H9 (cell line): ENCODE data around the gene ADGRD1. TPM values are rescaled to one million over a fixed set of nuclear protein-coding genes. Genes with fewer than 3 reads are reported as not detected.

Source experiments
- DNase-seq: peaks from one replicate; pipeline ENCODE4 v3.0.0-alpha.2; 2017
- H2AFZ ChIP-seq: one replicate; pipeline ENCODE4 v1.6.1; 2013; ENCODE audit warnings: mild to moderate bottlenecking, low read length, control low read depth, moderate library complexity
- H2AK5ac ChIP-seq: 2 replicates; pipeline ENCODE4 v1.6.1; 2013; ENCODE audit warnings: low read length, control low read depth, mixed read lengths; ENCODE audit not compliant: insufficient read length
- H2BK120ac ChIP-seq: one replicate; pipeline ENCODE4 v1.6.1; 2013; ENCODE audit warnings: low read depth, mild to moderate bottlenecking, low read length, control low read depth, inconsistent platforms; ENCODE audit not compliant: poor library complexity, severe bottlenecking
- H2BK12ac ChIP-seq: 2 replicates; pipeline ENCODE4 v1.6.1; 2013; ENCODE audit warnings: low read length, control low read depth, mixed read lengths, low read depth; ENCODE audit not compliant: insufficient read length
- H2BK15ac ChIP-seq: 2 replicates; pipeline ENCODE4 v1.6.1; 2013; ENCODE audit warnings: low read depth, low read length, control low read depth
- H2BK20ac ChIP-seq: one replicate; pipeline ENCODE4 v1.6.1; 2013; ENCODE audit warnings: low read depth, mild to moderate bottlenecking, low read length, control low read depth, inconsistent platforms; ENCODE audit not compliant: poor library complexity, severe bottlenecking
- H2BK5ac ChIP-seq: 2 replicates; pipeline ENCODE4 v1.6.1; 2013; ENCODE audit warnings: low read length, control low read depth, mixed read lengths; ENCODE audit not compliant: insufficient read length
- H3K14ac ChIP-seq: 2 replicates; pipeline ENCODE4 v1.6.1; 2013; ENCODE audit warnings: low read length, control low read depth; ENCODE audit not compliant: insufficient read depth
- H3K18ac ChIP-seq: 2 replicates; pipeline ENCODE4 v1.6.1; 2013; ENCODE audit warnings: low read depth, mild to moderate bottlenecking, mixed read lengths, low read length, control low read depth; ENCODE audit not compliant: insufficient read length
- H3K23ac ChIP-seq: 2 replicates; pipeline ENCODE4 v1.6.1; 2013; ENCODE audit warnings: low read length, control low read depth, mixed read lengths, low read depth; ENCODE audit not compliant: insufficient read length
- H3K23me2 ChIP-seq: 2 replicates; pipeline ENCODE4 v1.6.1; 2013; ENCODE audit warnings: low read depth, mild to moderate bottlenecking, mixed read lengths, low read length, control low read depth; ENCODE audit not compliant: insufficient read length, poor library complexity, severe bottlenecking
- H3K27ac ChIP-seq: 2 replicates; pipeline ENCODE4 v1.5.1; 2013; ENCODE audit warnings: low read length, control low read depth, mixed read lengths, low read depth; ENCODE audit not compliant: insufficient read length
- H3K27me3 ChIP-seq: 2 replicates; pipeline ENCODE4 v1.6.1; 2013; ENCODE audit warnings: low read length, control low read depth, inconsistent platforms; ENCODE audit not compliant: insufficient read depth
- H3K4ac ChIP-seq: 2 replicates; pipeline ENCODE4 v1.6.1; 2013; ENCODE audit warnings: low read depth, mild to moderate bottlenecking, control low read depth, inconsistent platforms, low read length, moderate library complexity
- H3K4me1 ChIP-seq: 2 replicates; pipeline ENCODE4 v1.6.1; 2013; ENCODE audit warnings: low read length, control low read depth, inconsistent platforms; ENCODE audit not compliant: insufficient read depth
- H3K4me2 ChIP-seq: 2 replicates; pipeline ENCODE4 v1.6.1; 2013; ENCODE audit warnings: low read length, control low read depth, mixed read lengths; ENCODE audit not compliant: insufficient read length, insufficient read depth
- H3K56ac ChIP-seq: 2 replicates; pipeline ENCODE4 v1.6.1; 2013; ENCODE audit warnings: low read depth, mild to moderate bottlenecking, mixed read lengths, low read length, control low read depth; ENCODE audit not compliant: insufficient read length
- H3K79me1 ChIP-seq: 2 replicates; pipeline ENCODE4 v1.6.1; 2013; ENCODE audit warnings: low read depth, mild to moderate bottlenecking, moderate library complexity, low read length, control low read depth, inconsistent platforms; ENCODE audit not compliant: insufficient read depth, poor library complexity, severe bottlenecking
- H3K79me2 ChIP-seq: 2 replicates; pipeline ENCODE4 v1.6.1; 2013; ENCODE audit warnings: low read length, control low read depth, inconsistent platforms; ENCODE audit not compliant: insufficient read depth
- H3K9ac ChIP-seq: 2 replicates; pipeline ENCODE4 v1.6.1; 2013; ENCODE audit warnings: low read length, control low read depth, mixed read lengths; ENCODE audit not compliant: insufficient read length; ENCODE audit errors: extremely low read depth
- H3K9me3 ChIP-seq: one replicate; pipeline ENCODE4 v1.6.1; 2013; ENCODE audit warnings: low read depth, low read length, inconsistent platforms; ENCODE audit not compliant: control insufficient read depth
- H3T11ph ChIP-seq: one replicate; pipeline ENCODE4 v1.6.1; 2013; ENCODE audit warnings: mild to moderate bottlenecking, low read length, control low read depth, inconsistent platforms
- H4K20me1 ChIP-seq: one replicate; pipeline ENCODE4 v1.6.1; 2013; ENCODE audit not compliant: control insufficient read depth, insufficient read length, insufficient read depth
- H4K5ac ChIP-seq: 2 replicates; pipeline ENCODE4 v1.6.1; 2013; ENCODE audit warnings: low read depth, mild to moderate bottlenecking, mixed read lengths, low read length, control low read depth; ENCODE audit not compliant: insufficient read length
- H4K8ac ChIP-seq: replicated peaks from 2 replicates; pipeline ENCODE4 v1.6.1; 2013; ENCODE audit warnings: low read length, control low read depth, mixed read lengths, low read depth; ENCODE audit not compliant: insufficient read length
- H4K91ac ChIP-seq: 2 replicates; pipeline ENCODE4 v1.6.1; 2013; ENCODE audit warnings: low read depth, mild to moderate bottlenecking, moderate library complexity, mixed read lengths, low read length, control low read depth; ENCODE audit not compliant: insufficient read length
- H3K27ac Mint-ChIP-seq, 3 experiments: 2 replicates in 2 of 3; 3 replicates in 1 of 3; pipeline ENCODE4 v1.8.0; 2020 to 2021; ENCODE audit warnings: mixed read lengths in 3 of 3, mild to moderate bottlenecking in 1 of 3, moderate library complexity in 1 of 3
- H3K27me3 Mint-ChIP-seq: 2 replicates; pipeline ENCODE4 v1.8.0; 2021; ENCODE audit warnings: low read depth, mild to moderate bottlenecking, moderate library complexity, mixed read lengths
- H3K36me3 Mint-ChIP-seq, 3 experiments: 2 replicates in 2 of 3; 3 replicates in 1 of 3; pipeline ENCODE4 v1.8.0; 2020 to 2021; ENCODE audit warnings: low read depth in 3 of 3, mixed read lengths in 3 of 3; ENCODE audit not compliant: insufficient read depth in 1 of 3
- H3K4me1 Mint-ChIP-seq, 2 experiments: 2 replicates each; pipeline ENCODE4 v1.8.0; 2020; ENCODE audit warnings: mixed read lengths in 2 of 2
- H3K4me3 Mint-ChIP-seq, 2 experiments: 2 replicates in 1 of 2; 3 replicates in 1 of 2; pipeline ENCODE4 v1.8.0; 2020 to 2021; ENCODE audit warnings: mild to moderate bottlenecking in 2 of 2, mixed read lengths in 2 of 2, moderate library complexity in 1 of 2
- H3K9me3 Mint-ChIP-seq, 2 experiments: 2 replicates in 1 of 2; 3 replicates in 1 of 2; pipeline ENCODE4 v1.8.0; 2020; ENCODE audit warnings: mild to moderate bottlenecking in 2 of 2, mixed read lengths in 2 of 2, moderate library complexity in 1 of 2
- CTCF ChIP-seq: fragments of 200-600 bp; sonication (generic); conservative IDR thresholded peaks from 3 replicates; pipeline ENCODE4 v1.8.0; 2021; ENCODE audit warnings: antibody characterized with exemption, mild to moderate bottlenecking
- WGBS: extraction: QIAGEN DNeasy Blood & Tissue Kit; methylation state at CpG from one replicate; pipeline ENCODE4 v1.1.7; 2013; ENCODE audit warnings: missing lambda C conversion rate, low lambda C conversion rate, mixed read lengths; ENCODE audit not compliant: insufficient read length; ENCODE audit errors: extremely low coverage; 5-methylcytosine and 5-hydroxymethylcytosine counted together
- total RNA-seq: library from RNA; stranded (reverse); gene quantifications from 2 replicates; pipeline ENCODE4 v1.2.1, GENCODE V29; 2021

Gene ADGRD1
- total RNA-seq, 1 experiment from 2014 or later: 0.52 TPM

DNA sequence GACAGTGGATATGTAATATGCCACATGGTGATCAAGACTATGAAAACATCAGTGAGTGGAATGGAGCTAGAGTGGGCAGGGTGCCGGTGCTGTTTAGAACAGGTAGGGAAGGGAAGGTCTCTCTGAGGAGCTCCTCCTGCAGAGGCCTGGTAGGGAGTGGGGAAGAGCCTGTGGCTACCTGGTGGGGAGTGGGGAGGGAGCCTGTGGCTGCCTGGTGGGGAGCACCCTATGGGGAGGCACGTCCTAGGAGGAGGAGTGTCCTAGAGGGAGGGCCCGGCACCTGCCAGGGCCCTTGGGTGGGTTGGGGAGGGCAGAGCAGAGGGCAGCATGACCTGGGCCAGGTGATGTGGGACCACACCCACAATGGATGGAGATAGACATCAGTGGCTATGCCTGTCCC, 122.6 kb downstream of the ADGRD1 start:
- Histone ChIP-seq H3K56ac (no peak overlapping the region), H2BK20ac (no peak overlapping the region), H3K4me1 (no peaks in the 10 kb centered on the region), H3K14ac (no peak overlapping the region), H4K8ac (no peak overlapping the region), H2BK12ac (no peak overlapping the region), H3K23me2 (no peaks in the 10 kb centered on the region), H3K18ac (no peak overlapping the region), H3K9me3 (no peaks in the 10 kb centered on the region), H3K27me3 (no peaks in the 10 kb centered on the region), H3K79me2 (no peaks in the 10 kb centered on the region), H3T11ph (no peak overlapping the region), H4K5ac (no peak overlapping the region), H2AK5ac (no peak overlapping the region), H3K23ac (no peak overlapping the region), H2BK15ac (no peak overlapping the region), H3K79me1 (no peaks in the 10 kb centered on the region), H4K91ac (no peak overlapping the region), H4K20me1 (no peaks in the 10 kb centered on the region), H2BK120ac (no peak overlapping the region), H2BK5ac (no peak overlapping the region), H3K4ac (no peak overlapping the region), H3K9ac (no peak overlapping the region), H2AFZ (no peak overlapping the region), H3K27ac (no peak overlapping the region), H3K4me2 (no peak overlapping the region)
- H3K27ac Mint-ChIP-seq: no peak overlapping the region
- H3K4me3 Mint-ChIP-seq: no peak overlapping the region
- DNase-seq: no peak
- no peak for TF ChIP-seq CTCF
- 0 out of 4 replicates have a peak, but pooled peaks cover 0 to 2% of the 10 kb centered on the region in 2 experiments for H3K4me1 Mint-ChIP-seq
- peaks cover 12% of the 10 kb centered on the region for H3K27me3 Mint-ChIP-seq
- H3K9me3 Mint-ChIP-seq: peaks cover 3 to 9% of the 10 kb centered on the region in 2 experiments; a peak in 3 of 5 replicates
- WGBS: no CpG with 5 or more reads among the region's 3 CpGs
- H3K36me3 Mint-ChIP-seq: no peaks in the 10 kb centered on the region
